Measurements from ENCODE around the gene HS2ST1. TPM values are rescaled to one million over a fixed set of nuclear protein-coding genes. Genes with fewer than 3 reads are reported as not detected.

HS2ST1 gene
- total and polyA plus RNA-seq, 4 donors: 4.1 to 45.3 (median 16.3) TPM

DNA sequence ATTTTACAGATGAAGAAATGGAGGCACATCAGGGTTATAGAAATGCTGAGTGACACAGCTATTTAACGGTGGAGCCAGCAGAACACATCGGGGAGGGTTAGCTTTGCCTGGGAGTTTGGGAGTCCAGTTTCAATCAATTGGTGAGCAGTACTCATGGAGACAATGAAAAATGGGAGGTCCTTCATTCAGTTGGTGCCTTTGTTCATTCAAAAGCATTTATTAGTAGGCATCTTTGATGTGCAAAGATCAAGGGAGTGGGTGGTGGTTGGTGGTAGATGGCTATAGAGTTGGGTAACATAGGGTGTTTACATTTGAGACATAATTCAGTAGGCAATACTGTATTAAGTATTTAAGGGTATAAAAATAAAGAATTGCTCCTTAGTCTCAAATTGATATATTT lies 230.5 kb downstream of the HS2ST1 start:
- ATAC-seq (ENCODE audit: insufficient read depth, low FRiP score) (no peak), DNase-seq (no peak)
- 70 to 97% methylated on average over 2 of the region's 2 CpGs for WGBS, 2 donors
- peaks cover 0 to 13% (median 5%) of the 10 kb centered on the region in 5 donors for H3K4me1 ChIP-seq (ENCODE audit: control insufficient read depth in 5 of 5, insufficient read depth in 5 of 5, low read length in 5 of 5)
- no peak overlapping the region for H3K27ac ChIP-seq (ENCODE audit: low read depth in 1 of 2, low read length in 1 of 2)
- TF ChIP-seq, protein P1, sequence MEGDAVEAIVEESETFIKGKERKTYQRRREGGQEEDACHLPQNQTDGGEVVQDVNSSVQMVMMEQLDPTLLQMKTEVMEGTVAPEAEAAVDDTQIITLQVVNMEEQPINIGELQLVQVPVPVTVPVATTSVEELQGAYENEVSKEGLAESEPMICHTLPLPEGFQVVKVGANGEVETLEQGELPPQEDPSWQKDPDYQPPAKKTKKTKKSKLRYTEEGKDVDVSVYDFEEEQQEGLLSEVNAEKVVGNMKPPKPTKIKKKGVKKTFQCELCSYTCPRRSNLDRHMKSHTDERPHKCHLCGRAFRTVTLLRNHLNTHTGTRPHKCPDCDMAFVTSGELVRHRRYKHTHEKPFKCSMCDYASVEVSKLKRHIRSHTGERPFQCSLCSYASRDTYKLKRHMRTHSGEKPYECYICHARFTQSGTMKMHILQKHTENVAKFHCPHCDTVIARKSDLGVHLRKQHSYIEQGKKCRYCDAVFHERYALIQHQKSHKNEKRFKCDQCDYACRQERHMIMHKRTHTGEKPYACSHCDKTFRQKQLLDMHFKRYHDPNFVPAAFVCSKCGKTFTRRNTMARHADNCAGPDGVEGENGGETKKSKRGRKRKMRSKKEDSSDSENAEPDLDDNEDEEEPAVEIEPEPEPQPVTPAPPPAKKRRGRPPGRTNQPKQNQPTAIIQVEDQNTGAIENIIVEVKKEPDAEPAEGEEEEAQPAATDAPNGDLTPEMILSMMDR (IDR thresholded peaks at IDR 0.05; ENCODE audit: control extremely low read depth, extremely low read depth): no peak
- no peak overlapping the region for H3K4me3 ChIP-seq
- H3K9ac ChIP-seq (ENCODE audit: insufficient read depth in 1 of 2, low read length in 2 of 2): no peak overlapping the region
- H3K9me3 ChIP-seq (ENCODE audit: control insufficient read depth in 4 of 4, insufficient read depth in 3 of 4, low read length in 3 of 4): no peaks in the 10 kb centered on the region
- no peaks in the 10 kb centered on the region for H3K27me3 ChIP-seq (ENCODE audit: control insufficient read depth in 3 of 3, insufficient read depth in 3 of 3, low read length in 2 of 3)
- H3K36me3 ChIP-seq (ENCODE audit: control insufficient read depth in 4 of 4, insufficient read depth in 4 of 4, low read length in 4 of 4): peaks cover 0 to 3% (median 0%) of the 10 kb centered on the region in 4 donors

DNA sequence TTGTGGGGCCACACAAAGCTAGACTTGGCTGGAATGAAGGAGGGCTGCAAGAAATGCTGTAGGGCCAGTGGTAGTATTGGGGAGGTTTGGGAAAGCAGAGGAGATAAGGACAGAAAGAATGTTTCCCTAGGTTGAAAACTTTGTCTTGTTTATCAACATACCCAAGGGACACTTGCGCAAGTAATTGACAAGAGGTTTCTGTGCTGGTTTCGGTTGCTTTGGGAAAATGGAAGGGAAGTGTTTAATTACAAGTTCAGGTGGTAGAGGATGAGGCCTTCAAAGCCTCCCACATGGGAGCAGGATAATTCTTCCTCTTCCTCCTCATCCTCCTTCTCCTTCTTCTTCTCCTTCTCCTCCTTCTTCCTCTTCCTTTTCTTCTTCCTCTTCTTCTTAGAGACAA lies 232.1 kb downstream of the HS2ST1 start:
- ATAC-seq (ENCODE audit: insufficient read depth, low FRiP score) (no peak), DNase-seq (no peak)
- no peaks in the 10 kb centered on the region for H3K27me3 ChIP-seq (ENCODE audit: control insufficient read depth in 3 of 3, insufficient read depth in 3 of 3, low read length in 2 of 3)
- H3K4me3 ChIP-seq: no peak overlapping the region
- no peak overlapping the region for H3K9ac ChIP-seq (ENCODE audit: insufficient read depth in 1 of 2, low read length in 2 of 2)
- TF ChIP-seq, protein P1 (IDR thresholded peaks at IDR 0.05; ENCODE audit: control extremely low read depth, extremely low read depth): no peak
- H3K9me3 ChIP-seq (ENCODE audit: control insufficient read depth in 4 of 4, insufficient read depth in 3 of 4, low read length in 3 of 4): no peaks in the 10 kb centered on the region
- peaks cover 0 to 27% (median 9%) of the 10 kb centered on the region in 5 donors for H3K4me1 ChIP-seq (ENCODE audit: control insufficient read depth in 5 of 5, insufficient read depth in 5 of 5, low read length in 5 of 5)
- H3K36me3 ChIP-seq (ENCODE audit: control insufficient read depth in 4 of 4, insufficient read depth in 4 of 4, low read length in 4 of 4): no peaks in the 10 kb centered on the region
- 75 to 79% methylated on average over 2 of the region's 2 CpGs for WGBS, 2 donors
- H3K27ac ChIP-seq (ENCODE audit: low read depth in 1 of 2, low read length in 1 of 2): no peak overlapping the region

DNA sequence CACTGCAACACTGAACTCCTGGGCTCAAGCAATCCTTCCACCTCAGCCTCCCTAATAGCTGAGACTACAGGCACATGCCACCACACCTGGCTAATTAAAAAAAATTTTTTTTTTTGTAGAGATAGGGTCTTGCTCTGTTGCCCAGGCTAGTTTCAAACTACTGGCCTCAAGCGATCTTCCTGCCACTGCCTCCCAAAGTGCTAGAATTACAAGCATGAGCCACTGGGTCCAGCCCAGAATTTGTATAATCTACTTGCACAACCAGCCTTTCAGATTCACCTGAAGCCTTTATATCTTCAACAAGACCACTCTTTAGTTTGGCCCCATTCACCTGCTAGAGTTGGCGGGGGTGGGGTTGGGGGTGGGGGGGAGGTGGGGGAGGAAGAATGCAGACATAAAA lies 232.6 kb downstream of the HS2ST1 start:
- Histone ChIP-seq H3K27ac (ENCODE audit: low read depth in 1 of 2, low read length in 1 of 2) (no peak overlapping the region), H3K4me1 (ENCODE audit: control insufficient read depth in 5 of 5, insufficient read depth in 5 of 5, low read length in 5 of 5) (peaks cover 0 to 32% (median 10%) of the 10 kb centered on the region in 5 donors), H3K27me3 (ENCODE audit: control insufficient read depth in 3 of 3, insufficient read depth in 3 of 3, low read length in 2 of 3) (no peaks in the 10 kb centered on the region), H3K36me3 (ENCODE audit: control insufficient read depth in 4 of 4, insufficient read depth in 4 of 4, low read length in 4 of 4) (no peaks in the 10 kb centered on the region), H3K9ac (ENCODE audit: insufficient read depth in 1 of 2, low read length in 2 of 2) (no peak overlapping the region), H3K9me3 (ENCODE audit: control insufficient read depth in 4 of 4, insufficient read depth in 3 of 4, low read length in 3 of 4) (no peaks in the 10 kb centered on the region), H3K4me3 (no peak overlapping the region)
- ATAC-seq (ENCODE audit: insufficient read depth, low FRiP score) (no peak), DNase-seq (no peak)
- WGBS, 2 donors: 50 to 88% methylated on average over 2 of the region's 2 CpGs
- TF ChIP-seq, protein P1 (IDR thresholded peaks at IDR 0.05; ENCODE audit: control extremely low read depth, extremely low read depth): no peak

DNA sequence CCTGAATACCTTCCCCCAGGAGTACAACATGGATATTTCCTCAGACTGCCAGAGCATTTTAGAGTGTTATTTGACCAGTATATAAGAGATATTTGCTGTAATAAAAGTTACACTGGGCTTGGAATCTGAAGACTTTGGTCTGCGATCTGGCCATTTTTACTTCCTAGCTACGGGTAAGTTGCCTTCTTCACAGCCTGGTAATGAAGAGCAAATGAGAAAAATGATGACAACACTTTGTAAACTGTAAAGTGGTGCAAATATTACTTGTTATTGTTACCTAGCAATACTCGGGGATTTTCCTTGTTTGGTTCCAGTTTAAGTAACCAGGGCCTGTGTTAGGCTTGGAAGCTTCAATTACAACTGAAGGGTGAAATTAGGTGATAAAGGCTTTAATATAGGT lies 233.4 kb downstream of the HS2ST1 start:
- Histone ChIP-seq H3K4me1 (ENCODE audit: control insufficient read depth in 5 of 5, insufficient read depth in 5 of 5, low read length in 5 of 5) (peaks cover 0 to 38% (median 10%) of the 10 kb centered on the region in 5 donors), H3K27ac (ENCODE audit: low read depth in 1 of 2, low read length in 1 of 2) (no peak overlapping the region), H3K27me3 (ENCODE audit: control insufficient read depth in 3 of 3, insufficient read depth in 3 of 3, low read length in 2 of 3) (no peaks in the 10 kb centered on the region), H3K9me3 (ENCODE audit: control insufficient read depth in 4 of 4, insufficient read depth in 3 of 4, low read length in 3 of 4) (no peaks in the 10 kb centered on the region), H3K4me3 (no peak overlapping the region), H3K9ac (ENCODE audit: insufficient read depth in 1 of 2, low read length in 2 of 2) (no peak overlapping the region), H3K36me3 (ENCODE audit: control insufficient read depth in 4 of 4, insufficient read depth in 4 of 4, low read length in 4 of 4) (no peaks in the 10 kb centered on the region)
- 70 to 86% methylated on average over 3 of the region's 3 CpGs for WGBS, 2 donors
- DNase-seq (no peak), ATAC-seq (ENCODE audit: insufficient read depth, low FRiP score) (no peak)
- TF ChIP-seq, protein P1 (IDR thresholded peaks at IDR 0.05; ENCODE audit: control extremely low read depth, extremely low read depth): no peak

All from lung (tissue), 12 donors.